HG03045 (cell line): Measurements from ENCODE around the gene SLC5A12.

Experiments used
- ATAC-seq: cut with Tn5 transposase; IDR thresholded peaks from one replicate; pipeline ENCODE4 v1.9.1; 2021; ENCODE audit warnings: mild to moderate bottlenecking, moderate library complexity; ENCODE audit not compliant: unreplicated experiment

Gene SLC5A12

DNA sequence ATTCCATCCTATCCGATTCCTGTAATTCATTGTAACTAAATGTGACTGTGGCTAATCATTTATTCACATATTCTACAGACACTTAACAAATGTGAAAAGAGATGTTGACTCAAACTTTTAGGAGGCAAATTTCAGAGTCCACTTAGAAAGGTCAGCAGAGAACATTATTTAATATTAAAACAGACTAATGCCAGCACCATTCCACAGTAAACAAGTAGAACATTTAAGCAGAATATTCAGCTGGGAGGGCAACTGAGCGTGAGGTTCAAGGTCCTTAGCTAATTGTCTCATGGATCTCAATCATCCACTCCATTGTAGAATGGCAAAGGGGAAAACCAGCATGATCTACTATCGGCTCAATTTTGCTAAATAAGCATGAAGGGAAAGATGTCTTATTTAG is 5.1 kb upstream of the SLC5A12 start:
- no peak for ATAC-seq

DNA sequence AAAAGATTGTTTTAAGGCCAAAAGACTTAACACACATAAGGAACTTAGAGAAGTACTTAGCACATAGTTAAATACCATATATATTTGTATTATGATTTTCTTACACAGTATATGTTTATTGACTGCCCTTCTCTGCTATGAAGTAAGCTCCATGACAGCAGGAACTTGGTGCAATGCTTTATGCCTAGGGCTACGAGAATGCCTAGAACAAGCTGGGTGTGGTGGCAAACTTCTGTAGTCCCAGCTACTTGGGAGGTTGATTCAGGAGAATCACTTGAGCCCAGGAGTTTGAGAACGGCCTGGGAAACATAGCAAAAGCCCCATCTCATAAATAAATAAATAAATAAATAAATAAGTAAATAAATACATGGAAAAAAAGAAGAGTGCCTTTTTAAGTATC is 1.9 kb downstream of the SLC5A12 start:
- ATAC-seq, result no peak

DNA sequence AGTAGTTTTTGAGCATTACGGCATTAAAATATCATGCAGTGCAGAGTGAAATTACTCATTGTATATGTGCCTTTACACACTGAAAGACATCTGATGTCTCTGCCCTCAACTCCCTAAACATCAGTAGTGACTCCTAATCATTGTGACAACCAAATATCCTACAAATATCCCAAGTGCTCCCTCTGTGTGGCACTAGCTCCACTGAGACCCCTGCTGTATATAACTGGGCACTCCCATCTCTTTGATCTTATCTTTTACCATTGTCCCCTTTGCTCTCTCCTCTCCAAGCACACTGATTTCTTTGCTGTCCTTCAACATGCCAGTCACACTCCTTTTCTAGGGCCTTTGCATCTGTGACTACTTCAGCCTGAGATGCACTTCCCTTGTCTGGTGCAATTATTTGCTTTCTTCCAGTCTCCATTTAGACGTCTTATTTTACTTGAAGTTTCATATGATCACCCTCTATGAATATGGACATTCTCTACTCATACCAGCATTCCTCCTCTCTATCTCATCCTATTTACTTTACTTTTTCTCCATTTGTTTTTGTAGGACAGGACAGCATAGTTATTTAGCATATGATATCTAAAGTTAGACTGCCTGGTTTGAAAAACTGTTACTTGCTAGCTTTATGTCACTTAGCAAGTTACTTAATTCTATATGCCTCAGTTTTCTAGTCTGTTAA is 2.4 kb downstream of the SLC5A12 start:
- no peak for ATAC-seq

DNA sequence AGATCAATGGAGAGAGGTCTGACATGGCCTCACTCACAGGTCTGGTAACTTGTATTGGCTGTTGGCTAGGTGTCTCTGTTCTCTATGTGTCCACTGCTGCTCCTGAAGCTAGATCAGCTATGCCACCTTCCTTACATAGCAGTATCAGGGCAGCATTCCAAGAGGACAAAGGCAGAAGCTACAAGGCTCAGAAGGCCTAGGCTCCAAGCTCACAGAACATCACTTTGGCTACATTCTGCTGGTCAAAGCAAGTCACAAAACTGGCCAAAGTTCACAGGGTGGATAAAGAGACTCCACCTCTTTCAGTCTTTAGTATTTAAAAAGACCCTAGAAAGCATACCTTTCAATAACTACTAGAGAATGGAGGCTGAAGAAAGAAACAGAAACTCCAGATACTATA is 4.1 kb downstream of the SLC5A12 start:
- ATAC-seq, result no peak

DNA sequence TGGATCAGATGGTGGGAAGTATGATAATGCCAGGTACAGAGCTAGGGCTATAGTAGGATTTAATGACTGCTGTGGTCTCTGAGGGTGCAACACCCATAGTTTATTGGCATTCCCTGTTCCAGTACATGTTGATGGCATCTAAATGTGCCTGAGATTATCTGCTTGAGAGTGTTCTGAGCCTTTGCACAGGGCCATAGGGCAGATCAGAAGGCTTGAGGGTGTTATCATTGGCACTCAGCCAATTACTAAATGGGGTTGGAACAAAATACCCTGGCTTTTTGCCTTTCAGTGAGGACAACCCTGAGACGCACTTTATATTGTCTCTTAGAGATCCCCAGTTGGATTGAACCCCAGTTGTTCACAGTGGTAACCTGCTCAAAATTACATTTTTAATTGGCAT is 6.7 kb downstream of the SLC5A12 start:
- ATAC-seq, result no peak

DNA sequence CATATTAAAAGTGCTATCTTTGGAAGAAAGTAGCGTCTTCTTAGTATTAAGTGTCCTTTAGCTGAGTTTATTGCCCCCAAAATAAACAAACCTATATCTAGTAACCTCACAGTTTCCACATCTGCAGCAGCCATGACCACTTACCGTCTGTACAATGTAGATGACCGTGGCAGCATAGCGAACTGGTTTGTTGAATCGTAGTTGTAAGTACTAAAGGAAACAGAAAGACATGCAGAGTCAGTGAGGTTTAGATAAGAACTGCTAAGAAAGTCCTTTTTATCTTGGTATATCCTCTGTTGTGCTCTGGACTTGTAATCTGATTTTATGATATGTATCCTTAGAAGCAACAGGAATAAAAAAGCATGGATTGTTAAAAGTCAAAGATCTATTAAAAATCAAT is 9.4 kb downstream of the SLC5A12 start:
- no peak for ATAC-seq

DNA sequence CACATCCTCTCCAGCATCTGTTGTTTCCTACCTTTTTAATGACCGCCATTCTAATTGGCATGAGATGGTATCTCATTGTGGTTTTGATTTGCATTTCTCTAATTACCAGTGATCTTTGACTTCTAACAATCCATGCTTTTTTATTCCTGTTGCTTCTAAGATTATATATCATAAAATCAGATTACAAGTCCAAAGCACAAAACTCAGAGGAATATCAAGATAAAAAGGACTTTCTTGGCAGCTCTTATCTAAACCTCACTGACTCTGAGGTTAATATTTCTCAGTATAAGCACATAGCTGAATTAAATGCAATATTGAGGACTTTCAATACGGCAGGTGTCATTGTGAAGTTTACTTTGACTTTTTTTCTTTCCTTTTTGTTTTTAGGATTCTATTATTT is 11.4 kb downstream of the SLC5A12 start:
- no peak for ATAC-seq

DNA sequence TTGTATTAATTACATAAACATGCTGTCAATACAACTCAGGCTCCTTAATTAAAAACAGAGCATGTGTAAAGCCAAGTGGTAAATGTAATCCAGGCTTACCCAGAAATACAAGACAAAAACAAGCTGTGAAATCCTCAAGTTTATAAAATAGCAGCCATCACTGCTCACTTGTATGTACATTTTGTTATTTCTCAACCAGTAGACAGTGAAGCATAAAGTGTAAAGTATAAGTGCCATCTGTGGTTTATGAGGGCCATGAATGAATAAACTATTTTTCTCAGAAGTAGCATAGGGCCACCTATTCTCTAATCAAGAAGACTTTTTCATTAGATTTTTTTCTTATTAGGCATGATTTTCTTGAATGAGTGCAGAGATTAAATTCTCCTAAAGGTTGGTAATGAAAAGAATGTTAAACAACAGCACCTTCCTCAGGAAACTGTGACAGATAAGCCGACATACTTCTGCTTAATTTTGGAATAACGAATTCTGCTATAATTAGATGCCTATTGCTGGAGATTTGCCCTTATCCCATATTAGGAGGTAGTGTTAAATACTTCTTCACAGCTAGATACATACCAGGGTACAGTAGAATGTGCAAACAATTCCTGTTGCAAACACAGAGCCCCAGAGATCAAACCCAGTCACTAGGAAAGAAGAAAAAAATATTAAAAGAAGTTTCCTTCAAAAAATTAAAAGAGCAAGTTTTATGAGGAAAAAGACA is 13.0 kb downstream of the SLC5A12 start:
- no peak for ATAC-seq

DNA sequence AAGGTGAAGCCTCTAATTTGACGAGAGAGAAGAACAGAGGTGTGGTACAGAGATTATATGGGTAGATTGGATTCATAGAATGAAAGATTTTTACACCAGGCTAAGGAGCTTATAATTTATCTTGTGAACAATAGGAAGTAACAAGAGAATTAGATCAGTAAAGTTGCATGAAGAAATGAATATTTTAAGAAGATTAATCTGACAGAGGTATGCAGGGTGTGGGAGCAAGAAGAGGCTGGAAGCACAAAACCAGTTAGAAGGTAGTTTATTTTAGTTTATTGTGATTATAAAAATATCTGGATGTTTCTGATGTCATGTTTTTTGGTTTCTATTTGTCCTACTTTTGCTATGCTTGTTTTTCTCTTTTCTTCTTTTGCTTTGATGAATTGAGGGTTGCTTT is 15.7 kb downstream of the SLC5A12 start:
- no peak for ATAC-seq

DNA sequence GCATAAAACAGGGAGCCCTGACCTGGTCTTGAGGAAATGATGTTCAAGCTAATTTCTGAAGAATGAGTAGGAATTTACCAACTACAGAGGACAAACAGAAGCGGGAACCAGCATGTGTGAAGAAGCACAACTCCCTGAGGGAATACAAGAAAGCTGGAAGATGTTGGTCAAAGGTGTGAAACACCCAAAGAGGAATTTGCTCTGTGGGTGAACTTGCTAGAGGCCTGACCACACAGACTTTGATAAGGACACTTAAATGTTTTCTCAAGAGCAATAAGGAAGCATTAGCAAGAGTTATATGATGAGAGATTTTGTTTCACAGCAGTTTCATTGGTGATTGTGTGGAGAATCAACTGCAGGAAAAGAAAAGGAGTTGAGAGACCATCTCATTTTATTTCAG is 17.6 kb downstream of the SLC5A12 start:
- no peak for ATAC-seq

DNA sequence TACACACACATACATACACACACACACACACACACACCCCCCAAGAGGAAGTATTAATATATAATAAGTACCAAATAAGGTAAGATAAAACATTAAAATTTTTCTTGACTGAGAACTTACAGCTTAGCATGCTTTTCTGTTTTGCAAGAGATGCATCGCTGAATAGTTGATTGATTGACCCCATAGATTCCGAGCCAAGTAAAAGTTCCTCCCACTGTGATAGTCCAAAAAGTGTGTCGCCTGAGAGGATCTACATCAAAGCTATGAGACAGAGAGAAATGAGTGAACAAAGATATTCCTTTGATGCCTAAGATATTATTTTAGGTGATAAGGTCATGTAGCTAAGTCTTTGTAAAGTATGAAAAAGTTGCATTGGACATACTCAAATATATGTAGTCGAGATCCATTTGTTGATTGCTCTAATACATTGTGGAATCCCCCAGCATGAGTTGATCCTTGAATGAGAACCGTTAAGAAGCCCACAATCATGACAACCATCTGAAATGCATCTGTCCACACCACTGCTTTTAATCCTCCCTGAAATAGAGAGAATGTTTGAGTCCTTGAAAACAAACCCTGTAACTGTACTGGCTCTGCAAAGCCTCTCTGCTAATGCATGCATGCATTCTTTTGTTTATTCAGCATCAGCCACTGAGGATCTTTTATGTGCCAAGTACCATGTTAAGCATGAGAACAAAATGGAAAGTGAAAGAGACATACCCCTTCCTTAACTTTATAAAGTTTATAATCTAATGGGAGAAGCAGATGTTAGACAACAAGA is 18.3 kb downstream of the SLC5A12 start:
- no peak for ATAC-seq

DNA sequence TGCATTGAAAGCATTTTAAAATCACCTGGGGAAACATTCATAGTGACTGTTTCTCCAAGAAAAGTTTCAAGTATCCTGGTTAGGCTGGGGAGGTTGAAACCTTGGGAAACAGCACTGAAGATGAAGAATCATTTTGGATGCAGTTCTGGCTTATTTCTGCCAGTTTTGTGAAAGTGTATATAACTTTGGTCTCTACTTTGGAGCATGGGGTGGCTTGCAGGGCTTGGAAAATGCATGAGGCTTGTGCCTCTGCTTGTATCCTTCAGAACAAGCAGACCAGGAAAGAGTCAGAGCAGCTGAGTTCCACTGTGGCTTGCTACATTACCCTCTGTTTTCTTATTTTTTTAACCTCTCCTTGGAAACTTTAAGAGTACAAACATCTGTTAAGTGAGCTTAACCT is 19.5 kb downstream of the SLC5A12 start:
- no peak for ATAC-seq

DNA sequence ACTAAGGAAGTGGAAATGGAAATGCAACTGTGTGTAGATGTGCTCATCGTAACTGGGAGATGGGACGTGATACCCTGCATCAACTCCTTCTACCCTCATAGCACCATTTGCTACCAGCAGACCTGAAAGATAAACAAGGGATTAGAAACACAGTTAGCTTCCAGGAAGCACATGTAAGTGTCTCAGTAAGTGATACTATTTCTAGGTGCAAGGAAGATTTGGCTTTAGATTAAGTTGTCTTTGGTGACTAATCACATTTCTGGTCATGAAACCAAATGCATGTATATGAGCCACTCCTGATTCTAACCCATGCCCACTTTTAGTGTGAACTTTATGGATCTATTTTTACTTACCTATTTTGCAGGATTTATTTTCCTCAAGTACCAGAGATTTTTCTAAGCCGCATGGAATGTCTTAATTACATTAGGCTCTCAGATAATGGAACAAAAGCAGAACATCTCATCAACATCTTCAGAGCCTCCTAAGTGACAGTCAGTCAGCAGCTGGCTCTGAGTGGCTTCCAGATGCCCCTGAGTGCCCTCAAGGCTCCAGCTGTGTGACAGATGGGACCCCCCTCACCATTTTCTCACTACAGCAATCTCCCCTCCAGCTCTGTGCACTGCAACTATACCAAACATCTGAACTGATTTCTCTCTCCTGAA is 21.2 kb downstream of the SLC5A12 start:
- no peak for ATAC-seq

DNA sequence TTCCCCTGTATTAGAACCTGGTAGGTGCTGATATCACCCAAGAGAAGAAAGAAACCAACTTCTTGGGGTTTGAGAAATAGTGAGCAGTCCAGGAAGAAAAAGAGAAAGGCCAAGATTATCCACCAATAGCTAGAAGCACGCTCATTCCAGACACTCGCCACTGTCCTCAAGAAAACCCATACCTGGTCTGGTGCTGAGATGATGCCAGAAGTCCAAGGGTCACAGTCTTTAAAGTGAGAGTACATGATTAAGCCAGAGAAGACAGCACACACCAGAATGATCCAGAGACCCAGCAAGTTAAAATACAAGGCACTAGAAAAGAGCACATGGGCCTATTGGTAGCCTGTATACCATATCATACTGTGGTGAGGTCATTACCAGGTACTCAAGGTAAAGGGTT is 23.6 kb downstream of the SLC5A12 start:
- ATAC-seq, result no peak

DNA sequence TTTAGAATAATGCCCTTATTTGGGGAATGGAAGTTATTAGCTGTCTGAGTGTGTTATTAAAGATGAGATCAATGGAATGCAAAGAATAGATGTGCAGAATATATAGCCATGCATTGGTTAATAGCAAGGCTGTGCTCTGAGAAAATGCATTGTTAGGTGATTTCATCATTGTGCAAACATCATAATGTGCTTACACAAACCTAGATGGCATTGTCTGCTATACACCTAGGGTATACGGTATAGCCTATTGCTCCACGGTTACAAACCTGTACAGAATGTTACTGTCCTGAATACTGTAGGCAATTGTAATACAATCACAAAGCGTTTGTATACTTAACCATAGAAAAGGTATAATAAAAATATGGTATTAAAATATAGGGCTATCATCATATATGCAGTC is 25.5 kb downstream of the SLC5A12 start:
- ATAC-seq, result no peak

DNA sequence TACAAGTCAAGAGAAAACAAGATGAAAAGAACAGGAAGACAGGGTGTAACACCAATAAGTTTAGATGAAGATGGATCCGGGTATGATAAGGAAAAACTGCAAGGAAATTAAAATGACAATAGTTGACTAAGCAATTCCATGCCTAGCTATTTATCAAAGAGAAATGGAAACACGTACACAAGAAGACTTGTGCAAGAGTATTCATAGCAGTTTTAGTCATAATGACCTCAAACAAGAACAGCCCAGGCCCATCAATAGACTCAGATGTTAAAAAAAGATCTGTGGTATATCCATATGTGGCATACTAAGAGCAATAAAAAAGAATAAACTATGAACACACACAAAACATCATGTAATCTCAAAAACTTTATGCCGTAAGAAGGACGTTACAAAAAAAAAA is 33.2 kb downstream of the SLC5A12 start:
- no peak for ATAC-seq

DNA sequence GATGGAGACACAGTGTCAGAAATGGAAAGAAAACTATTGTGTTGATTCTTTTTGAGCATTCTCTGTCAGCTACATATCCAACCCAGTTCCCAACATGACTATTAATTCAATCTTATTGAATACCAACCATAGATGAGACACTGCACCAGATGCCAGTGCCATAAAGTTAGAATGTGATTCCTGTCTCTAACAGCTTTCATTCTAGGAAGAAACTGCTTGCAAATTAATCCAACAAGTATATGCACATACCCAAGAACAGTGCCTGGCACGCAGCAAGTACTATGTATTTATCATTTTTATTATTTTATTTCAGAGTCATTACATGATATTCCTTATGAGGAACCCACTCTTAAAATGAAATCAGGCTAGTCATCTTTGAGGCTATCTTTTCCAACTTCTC is 34.5 kb downstream of the SLC5A12 start:
- ATAC-seq, result no peak

DNA sequence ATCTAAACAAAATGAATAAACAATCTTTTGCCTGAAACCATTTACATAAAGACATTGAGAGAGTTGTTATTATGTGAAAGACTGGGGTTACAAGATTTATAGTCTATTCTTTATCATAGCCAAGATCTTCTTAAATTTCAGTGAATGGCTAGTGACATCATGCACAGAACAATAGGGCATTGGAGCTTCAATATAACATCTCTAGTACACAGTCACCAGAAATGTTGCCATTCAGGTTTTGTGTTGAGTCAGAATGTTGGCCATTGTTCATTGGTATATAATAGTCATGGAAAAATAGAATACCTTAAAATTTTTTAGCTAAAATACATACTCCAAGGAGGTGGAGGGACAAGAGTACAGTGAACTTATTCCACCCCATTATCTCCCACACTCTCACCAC is 44.3 kb downstream of the SLC5A12 start:
- ATAC-seq, result no peak

DNA sequence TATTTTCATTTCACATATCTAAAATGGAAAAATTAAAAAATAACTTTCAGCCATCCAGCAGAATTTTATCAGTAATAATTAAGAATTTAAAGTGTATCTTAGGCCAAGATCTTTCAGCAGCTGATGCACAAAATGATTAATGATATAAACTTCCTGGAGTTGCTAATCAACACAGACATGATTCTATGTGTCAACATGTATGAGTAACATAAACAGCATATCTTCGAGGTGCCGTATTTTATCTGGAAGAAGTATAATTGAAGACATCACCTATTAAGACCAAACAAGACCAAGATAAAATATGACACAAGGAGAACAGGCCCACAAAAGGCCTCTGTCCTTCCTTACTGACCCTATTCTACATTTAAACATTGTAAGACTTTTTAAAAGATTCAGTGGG is 45.2 kb downstream of the SLC5A12 start:
- ATAC-seq, result no peak

DNA sequence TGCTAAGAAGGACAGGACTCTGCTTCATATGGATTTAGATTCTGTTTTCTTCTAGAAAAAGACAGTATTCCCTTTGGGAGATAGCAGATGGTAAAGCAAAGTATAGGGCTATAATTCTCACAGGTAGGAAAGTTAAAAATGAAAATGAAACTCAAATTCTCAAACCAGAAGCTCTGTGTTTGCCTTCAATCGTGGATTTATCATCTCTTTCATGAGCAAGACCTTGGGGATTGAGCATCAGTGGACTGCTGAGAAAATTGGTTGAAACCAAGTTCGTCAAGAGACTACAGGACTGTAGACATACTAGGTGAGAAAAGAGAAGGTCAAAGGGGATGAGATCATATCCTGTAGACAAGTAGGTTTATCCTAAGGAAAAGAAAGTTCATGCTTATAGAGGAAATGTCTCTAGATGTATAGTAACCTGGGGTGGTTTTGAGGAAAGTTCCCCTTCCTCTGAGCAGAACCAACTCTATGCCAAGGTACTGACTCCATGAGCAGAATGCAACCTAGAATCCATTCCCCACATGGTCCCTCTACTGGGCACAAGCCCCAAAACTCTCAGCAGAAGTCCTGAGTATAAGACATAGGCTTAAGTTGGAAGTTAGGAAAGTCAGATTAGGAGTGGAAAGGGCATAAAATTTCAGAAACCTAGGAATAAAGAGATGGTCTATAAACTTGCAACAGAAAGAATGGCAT is 46.5 kb downstream of the SLC5A12 start:
- no peak for ATAC-seq

DNA sequence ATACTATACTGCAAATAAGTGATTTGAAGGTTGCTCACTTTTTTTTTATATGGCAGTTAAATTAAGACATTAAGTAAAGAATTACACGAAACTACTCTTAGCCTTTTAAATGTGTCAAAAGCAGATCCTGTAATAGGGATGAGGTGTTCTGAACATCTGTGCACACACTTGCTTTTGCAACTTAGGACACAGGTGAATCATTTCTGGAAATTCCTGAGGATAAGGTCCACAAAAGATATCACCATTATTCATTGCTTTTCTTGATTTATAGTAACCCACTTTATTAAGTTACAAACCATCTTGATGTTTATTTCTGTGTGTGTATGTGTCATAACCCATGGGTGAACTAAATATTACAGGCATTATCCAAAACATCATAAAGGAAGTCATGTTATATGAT is 55.9 kb downstream of the SLC5A12 start:
- no peak for ATAC-seq
